ENCODE measurements around the gene TEX51.

DNA sequence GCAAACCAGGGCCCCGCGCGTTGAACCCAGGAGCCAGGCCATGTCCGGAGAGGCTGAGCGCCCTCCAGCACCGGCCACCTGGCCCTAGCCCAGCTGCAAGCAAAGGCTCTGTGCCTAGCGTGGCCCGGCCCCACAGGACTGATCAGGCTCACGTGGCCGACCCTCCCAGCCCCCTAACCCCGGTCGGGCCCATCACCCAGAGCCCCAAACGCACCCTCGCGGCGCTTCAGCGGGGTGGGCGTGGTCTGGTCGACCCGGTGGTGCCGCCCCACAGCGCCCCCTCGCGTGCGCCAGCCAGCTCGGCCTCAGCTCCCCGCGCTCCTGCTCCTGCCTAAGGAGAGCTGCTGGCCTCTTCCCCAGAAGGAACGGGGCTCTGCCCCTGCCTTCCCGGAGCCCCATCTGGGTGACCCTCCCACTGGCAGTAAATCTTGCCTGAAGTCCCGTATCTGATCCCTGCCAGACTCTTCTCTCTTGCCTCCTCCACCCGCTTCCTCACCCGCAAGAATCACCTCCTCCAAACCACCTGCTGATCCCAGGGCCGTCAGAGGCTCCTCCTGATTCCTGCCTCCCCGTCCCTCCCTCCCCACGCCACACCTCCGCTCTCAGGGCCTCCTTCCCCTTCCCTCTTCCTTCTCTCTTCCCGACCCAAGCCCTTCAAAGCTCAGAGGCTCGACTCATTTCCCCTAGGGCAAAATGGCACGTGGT, 12.3 kb upstream of the TEX51 start:
- TF ChIP-seq, protein P1, sequence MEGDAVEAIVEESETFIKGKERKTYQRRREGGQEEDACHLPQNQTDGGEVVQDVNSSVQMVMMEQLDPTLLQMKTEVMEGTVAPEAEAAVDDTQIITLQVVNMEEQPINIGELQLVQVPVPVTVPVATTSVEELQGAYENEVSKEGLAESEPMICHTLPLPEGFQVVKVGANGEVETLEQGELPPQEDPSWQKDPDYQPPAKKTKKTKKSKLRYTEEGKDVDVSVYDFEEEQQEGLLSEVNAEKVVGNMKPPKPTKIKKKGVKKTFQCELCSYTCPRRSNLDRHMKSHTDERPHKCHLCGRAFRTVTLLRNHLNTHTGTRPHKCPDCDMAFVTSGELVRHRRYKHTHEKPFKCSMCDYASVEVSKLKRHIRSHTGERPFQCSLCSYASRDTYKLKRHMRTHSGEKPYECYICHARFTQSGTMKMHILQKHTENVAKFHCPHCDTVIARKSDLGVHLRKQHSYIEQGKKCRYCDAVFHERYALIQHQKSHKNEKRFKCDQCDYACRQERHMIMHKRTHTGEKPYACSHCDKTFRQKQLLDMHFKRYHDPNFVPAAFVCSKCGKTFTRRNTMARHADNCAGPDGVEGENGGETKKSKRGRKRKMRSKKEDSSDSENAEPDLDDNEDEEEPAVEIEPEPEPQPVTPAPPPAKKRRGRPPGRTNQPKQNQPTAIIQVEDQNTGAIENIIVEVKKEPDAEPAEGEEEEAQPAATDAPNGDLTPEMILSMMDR (IDR thresholded peaks at IDR 0.05) = peak in 5 of 6 experiments; percentile 36 to 71 (median 67)
- TF ChIP-seq POLR2A (IDR thresholded peaks at IDR 0.05) = no peak
- no peak for TF ChIP-seq POLR2AphosphoS5 (IDR thresholded peaks at IDR 0.05)
- TF ChIP-seq EP300 (IDR thresholded peaks at IDR 0.05) = no peak

All from upper lobe of left lung (tissue), 4 donors.